H9 (cell line): Measurements from ENCODE around the gene KEL. TPM values are rescaled to one million over a fixed set of nuclear protein-coding genes. Genes with fewer than 3 reads are reported as not detected.

Experiments
- DNase-seq: peaks from one replicate; pipeline ENCODE4 v3.0.0-alpha.2; 2017
- H2AFZ ChIP-seq: one replicate; pipeline ENCODE4 v1.6.1; 2013; ENCODE audit warnings: mild to moderate bottlenecking, low read length, control low read depth, moderate library complexity
- H2AK5ac ChIP-seq: 2 replicates; pipeline ENCODE4 v1.6.1; 2013; ENCODE audit warnings: low read length, control low read depth, mixed read lengths; ENCODE audit not compliant: insufficient read length
- H2BK120ac ChIP-seq: one replicate; pipeline ENCODE4 v1.6.1; 2013; ENCODE audit warnings: low read depth, mild to moderate bottlenecking, low read length, control low read depth, inconsistent platforms; ENCODE audit not compliant: poor library complexity, severe bottlenecking
- H2BK12ac ChIP-seq: 2 replicates; pipeline ENCODE4 v1.6.1; 2013; ENCODE audit warnings: low read length, control low read depth, mixed read lengths, low read depth; ENCODE audit not compliant: insufficient read length
- H2BK15ac ChIP-seq: 2 replicates; pipeline ENCODE4 v1.6.1; 2013; ENCODE audit warnings: low read depth, low read length, control low read depth
- H2BK20ac ChIP-seq: one replicate; pipeline ENCODE4 v1.6.1; 2013; ENCODE audit warnings: low read depth, mild to moderate bottlenecking, low read length, control low read depth, inconsistent platforms; ENCODE audit not compliant: poor library complexity, severe bottlenecking
- H2BK5ac ChIP-seq: 2 replicates; pipeline ENCODE4 v1.6.1; 2013; ENCODE audit warnings: low read length, control low read depth, mixed read lengths; ENCODE audit not compliant: insufficient read length
- H3K14ac ChIP-seq: 2 replicates; pipeline ENCODE4 v1.6.1; 2013; ENCODE audit warnings: low read length, control low read depth; ENCODE audit not compliant: insufficient read depth
- H3K18ac ChIP-seq: 2 replicates; pipeline ENCODE4 v1.6.1; 2013; ENCODE audit warnings: low read depth, mild to moderate bottlenecking, mixed read lengths, low read length, control low read depth; ENCODE audit not compliant: insufficient read length
- H3K23ac ChIP-seq: 2 replicates; pipeline ENCODE4 v1.6.1; 2013; ENCODE audit warnings: low read length, control low read depth, mixed read lengths, low read depth; ENCODE audit not compliant: insufficient read length
- H3K23me2 ChIP-seq: 2 replicates; pipeline ENCODE4 v1.6.1; 2013; ENCODE audit warnings: low read depth, mild to moderate bottlenecking, mixed read lengths, low read length, control low read depth; ENCODE audit not compliant: insufficient read length, poor library complexity, severe bottlenecking
- H3K27ac ChIP-seq: 2 replicates; pipeline ENCODE4 v1.5.1; 2013; ENCODE audit warnings: low read length, control low read depth, mixed read lengths, low read depth; ENCODE audit not compliant: insufficient read length
- H3K27me3 ChIP-seq: 2 replicates; pipeline ENCODE4 v1.6.1; 2013; ENCODE audit warnings: low read length, control low read depth, inconsistent platforms; ENCODE audit not compliant: insufficient read depth
- H3K4ac ChIP-seq: 2 replicates; pipeline ENCODE4 v1.6.1; 2013; ENCODE audit warnings: low read depth, mild to moderate bottlenecking, control low read depth, inconsistent platforms, low read length, moderate library complexity
- H3K4me1 ChIP-seq: 2 replicates; pipeline ENCODE4 v1.6.1; 2013; ENCODE audit warnings: low read length, control low read depth, inconsistent platforms; ENCODE audit not compliant: insufficient read depth
- H3K4me2 ChIP-seq: 2 replicates; pipeline ENCODE4 v1.6.1; 2013; ENCODE audit warnings: low read length, control low read depth, mixed read lengths; ENCODE audit not compliant: insufficient read length, insufficient read depth
- H3K56ac ChIP-seq: 2 replicates; pipeline ENCODE4 v1.6.1; 2013; ENCODE audit warnings: low read depth, mild to moderate bottlenecking, mixed read lengths, low read length, control low read depth; ENCODE audit not compliant: insufficient read length
- H3K79me1 ChIP-seq: 2 replicates; pipeline ENCODE4 v1.6.1; 2013; ENCODE audit warnings: low read depth, mild to moderate bottlenecking, moderate library complexity, low read length, control low read depth, inconsistent platforms; ENCODE audit not compliant: insufficient read depth, poor library complexity, severe bottlenecking
- H3K79me2 ChIP-seq: 2 replicates; pipeline ENCODE4 v1.6.1; 2013; ENCODE audit warnings: low read length, control low read depth, inconsistent platforms; ENCODE audit not compliant: insufficient read depth
- H3K9ac ChIP-seq: 2 replicates; pipeline ENCODE4 v1.6.1; 2013; ENCODE audit warnings: low read length, control low read depth, mixed read lengths; ENCODE audit not compliant: insufficient read length; ENCODE audit errors: extremely low read depth
- H3K9me3 ChIP-seq: one replicate; pipeline ENCODE4 v1.6.1; 2013; ENCODE audit warnings: low read depth, low read length, inconsistent platforms; ENCODE audit not compliant: control insufficient read depth
- H3T11ph ChIP-seq: one replicate; pipeline ENCODE4 v1.6.1; 2013; ENCODE audit warnings: mild to moderate bottlenecking, low read length, control low read depth, inconsistent platforms
- H4K20me1 ChIP-seq: one replicate; pipeline ENCODE4 v1.6.1; 2013; ENCODE audit not compliant: control insufficient read depth, insufficient read length, insufficient read depth
- H4K5ac ChIP-seq: 2 replicates; pipeline ENCODE4 v1.6.1; 2013; ENCODE audit warnings: low read depth, mild to moderate bottlenecking, mixed read lengths, low read length, control low read depth; ENCODE audit not compliant: insufficient read length
- H4K8ac ChIP-seq: replicated peaks from 2 replicates; pipeline ENCODE4 v1.6.1; 2013; ENCODE audit warnings: low read length, control low read depth, mixed read lengths, low read depth; ENCODE audit not compliant: insufficient read length
- H4K91ac ChIP-seq: 2 replicates; pipeline ENCODE4 v1.6.1; 2013; ENCODE audit warnings: low read depth, mild to moderate bottlenecking, moderate library complexity, mixed read lengths, low read length, control low read depth; ENCODE audit not compliant: insufficient read length
- H3K27ac Mint-ChIP-seq, 3 experiments: 2 replicates in 2 of 3; 3 replicates in 1 of 3; pipeline ENCODE4 v1.8.0; 2020 to 2021; ENCODE audit warnings: mixed read lengths in 3 of 3, mild to moderate bottlenecking in 1 of 3, moderate library complexity in 1 of 3
- H3K27me3 Mint-ChIP-seq: 2 replicates; pipeline ENCODE4 v1.8.0; 2021; ENCODE audit warnings: low read depth, mild to moderate bottlenecking, moderate library complexity, mixed read lengths
- H3K36me3 Mint-ChIP-seq, 3 experiments: 2 replicates in 2 of 3; 3 replicates in 1 of 3; pipeline ENCODE4 v1.8.0; 2020 to 2021; ENCODE audit warnings: low read depth in 3 of 3, mixed read lengths in 3 of 3; ENCODE audit not compliant: insufficient read depth in 1 of 3
- H3K4me1 Mint-ChIP-seq, 2 experiments: 2 replicates each; pipeline ENCODE4 v1.8.0; 2020; ENCODE audit warnings: mixed read lengths in 2 of 2
- H3K4me3 Mint-ChIP-seq, 2 experiments: 2 replicates in 1 of 2; 3 replicates in 1 of 2; pipeline ENCODE4 v1.8.0; 2020 to 2021; ENCODE audit warnings: mild to moderate bottlenecking in 2 of 2, mixed read lengths in 2 of 2, moderate library complexity in 1 of 2
- H3K9me3 Mint-ChIP-seq, 2 experiments: 2 replicates in 1 of 2; 3 replicates in 1 of 2; pipeline ENCODE4 v1.8.0; 2020; ENCODE audit warnings: mild to moderate bottlenecking in 2 of 2, mixed read lengths in 2 of 2, moderate library complexity in 1 of 2
- whole genome bisulfite sequencing: extraction: QIAGEN DNeasy Blood & Tissue Kit; methylation state at CpG from one replicate; pipeline ENCODE4 v1.1.7; 2013; ENCODE audit warnings: missing lambda C conversion rate, low lambda C conversion rate, mixed read lengths; ENCODE audit not compliant: insufficient read length; ENCODE audit errors: extremely low coverage; 5-methylcytosine and 5-hydroxymethylcytosine counted together
- total RNA-seq: library from RNA; stranded (reverse); gene quantifications from 2 replicates; pipeline ENCODE4 v1.2.1, GENCODE V29; 2021
- TF ChIP-seq, protein P1 (sequence below): fragments of 200-600 bp; sonication (generic); conservative IDR thresholded peaks from 3 replicates; pipeline ENCODE4 v1.8.0; 2021; ENCODE audit warnings: antibody characterized with exemption, mild to moderate bottlenecking

The KEL gene
- total RNA-seq, 1 experiment from 2014 or later: 1.5 TPM

DNA sequence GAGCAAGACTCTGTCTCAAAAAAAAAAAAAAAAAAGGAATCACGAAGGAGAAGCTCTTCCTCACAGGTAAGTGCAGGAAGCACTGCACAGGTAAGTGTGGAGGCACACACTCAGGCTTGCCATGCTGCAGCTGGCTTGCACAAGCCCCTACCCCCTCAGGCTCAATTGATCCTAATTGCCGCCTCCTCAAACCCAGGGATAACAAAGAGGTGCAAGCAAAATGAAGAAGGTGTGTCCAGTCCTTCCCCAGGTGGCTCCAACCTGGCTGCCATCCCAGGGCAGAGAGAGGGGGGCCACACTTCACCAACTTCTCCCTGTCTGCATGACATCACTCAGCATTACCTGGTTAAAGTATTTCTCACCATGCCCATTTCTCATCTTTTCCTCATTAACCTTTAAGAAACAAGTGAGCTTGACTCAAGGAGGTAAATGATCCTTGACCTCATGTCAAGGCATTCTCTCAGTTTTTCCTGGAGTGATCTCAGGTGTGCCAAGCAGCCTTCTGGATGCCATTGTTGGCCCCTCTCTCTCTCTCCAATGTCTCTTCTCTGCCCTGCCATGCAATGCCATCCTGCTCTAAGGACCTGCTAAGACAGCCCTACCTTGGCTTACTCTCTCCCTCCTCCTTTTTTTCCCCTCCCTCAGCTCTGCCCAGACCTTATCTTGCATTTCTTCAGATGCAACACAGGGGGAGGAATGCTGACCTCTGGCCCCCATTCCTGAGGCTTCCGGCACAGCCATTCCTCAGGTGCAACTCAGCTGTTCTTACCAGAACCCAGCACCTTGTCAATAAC, 63.6 kb downstream of the KEL start:
- Mint-ChIP-seq H3K36me3 (peaks cover 0 to 13% (median 0%) of the 10 kb centered on the region in 3 experiments; a peak in 3 of 7 replicates), H3K9me3 (peaks cover 7 to 10% of the 10 kb centered on the region in 2 experiments), H3K27me3 (peaks cover 18% of the 10 kb centered on the region), H3K4me3 (no peak overlapping the region), H3K4me1 (peaks cover 22 to 28% of the 10 kb centered on the region in 2 experiments), H3K27ac (peak overlapping the region in 1 of 3 experiments; percentile 97; a peak in 2 of 7 replicates)
- no peaks in the 10 kb centered on the region; the same call in 1 of the 2 replicates for H3K4me1 ChIP-seq
- H3K23ac ChIP-seq: no peak overlapping the region
- no peak overlapping the region for H3K56ac ChIP-seq
- H3K27ac ChIP-seq: no peak overlapping the region
- no peak overlapping the region for H3T11ph ChIP-seq
- WGBS: no CpG with 5 or more reads among the region's 3 CpGs
- H4K8ac ChIP-seq: peak overlapping the region; percentile 46
- no peak overlapping the region for H2BK15ac ChIP-seq
- H3K23me2 ChIP-seq: no peaks in the 10 kb centered on the region
- H2BK20ac ChIP-seq: no peak overlapping the region
- TF ChIP-seq, protein P1, sequence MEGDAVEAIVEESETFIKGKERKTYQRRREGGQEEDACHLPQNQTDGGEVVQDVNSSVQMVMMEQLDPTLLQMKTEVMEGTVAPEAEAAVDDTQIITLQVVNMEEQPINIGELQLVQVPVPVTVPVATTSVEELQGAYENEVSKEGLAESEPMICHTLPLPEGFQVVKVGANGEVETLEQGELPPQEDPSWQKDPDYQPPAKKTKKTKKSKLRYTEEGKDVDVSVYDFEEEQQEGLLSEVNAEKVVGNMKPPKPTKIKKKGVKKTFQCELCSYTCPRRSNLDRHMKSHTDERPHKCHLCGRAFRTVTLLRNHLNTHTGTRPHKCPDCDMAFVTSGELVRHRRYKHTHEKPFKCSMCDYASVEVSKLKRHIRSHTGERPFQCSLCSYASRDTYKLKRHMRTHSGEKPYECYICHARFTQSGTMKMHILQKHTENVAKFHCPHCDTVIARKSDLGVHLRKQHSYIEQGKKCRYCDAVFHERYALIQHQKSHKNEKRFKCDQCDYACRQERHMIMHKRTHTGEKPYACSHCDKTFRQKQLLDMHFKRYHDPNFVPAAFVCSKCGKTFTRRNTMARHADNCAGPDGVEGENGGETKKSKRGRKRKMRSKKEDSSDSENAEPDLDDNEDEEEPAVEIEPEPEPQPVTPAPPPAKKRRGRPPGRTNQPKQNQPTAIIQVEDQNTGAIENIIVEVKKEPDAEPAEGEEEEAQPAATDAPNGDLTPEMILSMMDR: no peak
- no peak overlapping the region for H2BK5ac ChIP-seq
- no peaks in the 10 kb centered on the region for H3K79me1 ChIP-seq
- H3K4me2 ChIP-seq: no peak overlapping the region
- H4K20me1 ChIP-seq: no peaks in the 10 kb centered on the region
- no peak overlapping the region for H3K4ac ChIP-seq
- no peak overlapping the region for H4K91ac ChIP-seq
- DNase-seq: no peak
- H4K5ac ChIP-seq: no peak overlapping the region
- H2AFZ ChIP-seq: no peak overlapping the region
- no peak overlapping the region for H3K14ac ChIP-seq
- H2BK120ac ChIP-seq: no peak overlapping the region
- H3K27me3 ChIP-seq: no peaks in the 10 kb centered on the region
- no peak overlapping the region for H3K9ac ChIP-seq
- no peak overlapping the region for H3K18ac ChIP-seq
- no peak overlapping the region for H2BK12ac ChIP-seq
- H3K9me3 ChIP-seq: no peaks in the 10 kb centered on the region
- H3K79me2 ChIP-seq: no peaks in the 10 kb centered on the region
- H2AK5ac ChIP-seq: no peak overlapping the region
